DMS 273 (cell line): Measurements from ENCODE around the gene FAM50A.
"Not testable (repeated sequence)": the region's sequence is repeated elsewhere in the genome, so short reads cannot be mapped to it uniquely, and the experiment has no call there.

Experiments
- DNase-seq: peaks from one replicate; lab custom pipeline; 2025; ENCODE audit not compliant: unreplicated experiment; lab: John Stamatoyannopoulos, UW

The FAM50A gene

GRCh38 chrX:154481911-154482601 is 38.1 kb downstream of the FAM50A start:
- DNase-seq = no peak

- DNase-seq = no peak
Observed at GRCh38 chrX:154482786-154483185, 38.8 kb downstream of the FAM50A start.

- DNase-seq = no peak
Observed at GRCh38 chrX:154483325-154483724, 39.4 kb downstream of the FAM50A start.

- DNase-seq = no peak
Observed at GRCh38 chrX:154484255-154485149, 40.6 kb downstream of the FAM50A start.

- DNase-seq = peak; percentile 64
Observed at GRCh38 chrX:154485150-154486051, 41.5 kb downstream of the FAM50A start.

- DNase-seq = peak; percentile 64
Observed at GRCh38 chrX:154486052-154486395, 42.1 kb downstream of the FAM50A start.

- DNase-seq = peak; percentile 78
Observed at GRCh38 chrX:154486396-154487207, 42.7 kb downstream of the FAM50A start, which contains the start of gene UBL4A. Gene UBL4A, minus strand, starts transcription at chrX:154486615. Its CDS starts 31 bp downstream, at chrX:154486584.

- no peak for DNase-seq
Observed at GRCh38 chrX:154487518-154488290, 43.8 kb downstream of the FAM50A start.

- DNase-seq = no peak
Observed at GRCh38 chrX:154488336-154489075, 44.6 kb downstream of the FAM50A start.

GRCh38 chrX:154489182-154489581 is 45.2 kb downstream of the FAM50A start:
- DNase-seq = no peak

- peak; percentile 74 for DNase-seq
Observed at GRCh38 chrX:154490021-154490413, 46.1 kb downstream of the FAM50A start.

GRCh38 chrX:154490414-154491083 is 46.6 kb downstream of the FAM50A start, which contains the start of gene SLC10A3:
Gene SLC10A3, minus strand, starts transcription at chrX:154490629. Its CDS starts 1,689 bp downstream, at chrX:154488940.
- peak; percentile 98 for DNase-seq

GRCh38 chrX:154494715-154495114 is 50.8 kb downstream of the FAM50A start:
- DNase-seq = no peak

- DNase-seq = no peak
Observed at GRCh38 chrX:154495472-154495922, 51.6 kb downstream of the FAM50A start.

GRCh38 chrX:154496591-154497137 is 52.7 kb downstream of the FAM50A start:
- not testable (repeated sequence) for DNase-seq
